Measurements from ENCODE around the gene VARS1. TPM values are rescaled to one million over a fixed set of nuclear protein-coding genes. Genes with fewer than 3 reads are reported as not detected.

VARS1 gene
- total RNA-seq, 1 donor from 2014 or later, result 73.4 TPM

GRCh38 chr6:31792761-31793171, 2.8 kb downstream of the VARS1 start:
- no peak for TF ChIP-seq CTCF (IDR thresholded peaks at IDR 0.05)
- no peaks in the 10 kb centered on the region for H3K9me3 Mint-ChIP-seq (ENCODE audit: unreplicated experiment)
- peaks cover 11% of the 10 kb centered on the region for H3K36me3 Mint-ChIP-seq (ENCODE audit: unreplicated experiment)
- peaks cover 17% of the 10 kb centered on the region for H3K4me1 Mint-ChIP-seq (ENCODE audit: unreplicated experiment)
- H3K4me3 Mint-ChIP-seq (ENCODE audit: unreplicated experiment), result no peak overlapping the region
- H3K27ac Mint-ChIP-seq (ENCODE audit: unreplicated experiment), result peak overlapping the region; percentile 45
- no peaks in the 10 kb centered on the region for H3K27me3 Mint-ChIP-seq (ENCODE audit: unreplicated experiment)
- DNase-seq (ENCODE audit: extremely low spot score, unreplicated experiment), result no peak

- Mint-ChIP-seq H3K27ac (ENCODE audit: unreplicated experiment) (no peak overlapping the region), H3K9me3 (ENCODE audit: unreplicated experiment) (no peaks in the 10 kb centered on the region), H3K27me3 (ENCODE audit: unreplicated experiment) (no peaks in the 10 kb centered on the region), H3K36me3 (ENCODE audit: unreplicated experiment) (peaks cover 10% of the 10 kb centered on the region), H3K4me1 (ENCODE audit: unreplicated experiment) (peaks cover 17% of the 10 kb centered on the region), H3K4me3 (ENCODE audit: unreplicated experiment) (no peak overlapping the region)
- no peak for DNase-seq (ENCODE audit: extremely low spot score, unreplicated experiment)
- TF ChIP-seq CTCF (IDR thresholded peaks at IDR 0.05), result no peak
Measured at GRCh38 chr6:31792090-31792374, 3.5 kb downstream of the VARS1 start.

- Mint-ChIP-seq H3K27ac (ENCODE audit: unreplicated experiment) (peak overlapping the region; percentile 70), H3K36me3 (ENCODE audit: unreplicated experiment) (peaks cover 10% of the 10 kb centered on the region), H3K4me3 (ENCODE audit: unreplicated experiment) (no peak overlapping the region), H3K27me3 (ENCODE audit: unreplicated experiment) (no peaks in the 10 kb centered on the region), H3K9me3 (ENCODE audit: unreplicated experiment) (no peaks in the 10 kb centered on the region), H3K4me1 (ENCODE audit: unreplicated experiment) (peaks cover 17% of the 10 kb centered on the region)
- peak; percentile 66 for TF ChIP-seq CTCF (IDR thresholded peaks at IDR 0.05)
- no peak for DNase-seq (ENCODE audit: extremely low spot score, unreplicated experiment)
Measured at GRCh38 chr6:31791324-31792089, 4.0 kb downstream of the VARS1 start.

GRCh38 chr6:31785475-31785874, 10.1 kb downstream of the VARS1 start:
- H3K27me3 Mint-ChIP-seq (ENCODE audit: unreplicated experiment), result no peaks in the 10 kb centered on the region
- H3K9me3 Mint-ChIP-seq (ENCODE audit: unreplicated experiment), result no peaks in the 10 kb centered on the region

More at GRCh38 chr6:31785475-31785874, 10.1 kb downstream of the VARS1 start:
- DNase-seq (ENCODE audit: extremely low spot score, unreplicated experiment), result no peak
- Mint-ChIP-seq H3K4me3 (ENCODE audit: unreplicated experiment) (no peak overlapping the region), H3K36me3 (ENCODE audit: unreplicated experiment) (peaks cover 19% of the 10 kb centered on the region), H3K27ac (ENCODE audit: unreplicated experiment) (no peak overlapping the region), H3K4me1 (ENCODE audit: unreplicated experiment) (no peaks in the 10 kb centered on the region)
- no peak for TF ChIP-seq CTCF (IDR thresholded peaks at IDR 0.05)
